CD4-positive, alpha-beta T cell treated with Interleukin-2 at 100 ng/mL for 4 hours (primary cell): ENCODE measurements around the gene ZNF576.
A peak's percentile ranks its signal among the peaks of the same experiment; 100 is the strongest.
"Not testable (repeated sequence)": the region's sequence is repeated elsewhere in the genome, so short reads cannot be mapped to it uniquely, and the experiment has no call there.

Experiments used
- DNase-seq: peaks from one replicate; pipeline ENCODE4 v3.0.0-alpha.2; 2020; ENCODE audit warnings: low spot score

Gene ZNF576, protein sequence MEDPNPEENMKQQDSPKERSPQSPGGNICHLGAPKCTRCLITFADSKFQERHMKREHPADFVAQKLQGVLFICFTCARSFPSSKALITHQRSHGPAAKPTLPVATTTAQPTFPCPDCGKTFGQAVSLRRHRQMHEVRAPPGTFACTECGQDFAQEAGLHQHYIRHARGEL

DNA sequence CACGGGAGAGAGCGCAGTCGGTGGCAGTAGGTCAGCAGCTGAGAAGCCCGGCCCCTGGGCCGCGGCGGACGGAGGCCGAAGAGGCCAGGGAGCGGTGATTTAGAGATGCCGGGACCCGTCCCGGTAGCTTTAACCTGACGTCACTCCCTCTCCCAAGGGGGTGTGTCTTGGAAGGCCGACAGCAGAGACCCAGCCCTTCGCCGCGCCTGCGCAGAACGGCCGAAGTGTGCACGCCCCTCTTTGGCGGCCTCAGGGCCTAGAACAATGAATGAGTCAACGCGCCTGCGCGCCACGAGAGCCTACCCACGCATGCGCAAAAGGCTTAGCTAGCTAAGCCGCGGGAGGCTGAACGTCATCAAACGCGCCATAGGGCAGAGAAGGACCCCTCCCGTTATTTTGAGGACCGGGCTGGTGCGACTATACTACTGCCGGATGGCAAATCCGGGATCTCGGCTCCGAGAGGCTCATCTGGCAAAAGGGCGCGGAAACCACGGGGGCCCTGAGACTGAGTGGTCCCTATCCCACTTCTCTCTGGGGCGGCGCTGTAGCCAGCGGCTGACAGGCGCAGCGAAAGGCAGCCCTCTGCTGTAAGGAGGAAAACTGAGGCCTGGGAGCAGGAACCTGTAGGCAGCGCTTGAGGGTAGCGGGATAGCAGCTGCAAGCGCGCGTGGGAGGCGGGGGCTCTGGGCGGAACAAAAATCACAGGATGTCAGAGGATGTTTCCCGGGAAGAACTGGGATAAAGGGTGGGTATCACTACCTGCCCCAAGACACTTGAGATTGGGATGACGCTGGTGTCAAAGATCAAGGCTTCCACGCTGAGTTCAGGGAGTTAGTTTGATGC is at the start of gene ZNF576, which contains the start of gene IRGQ:
TSS of gene ZNF576 (plus strand) at position 597 of the 843 bp plus-strand sequence. CDS start 514 bp downstream, outside the sequence.
TSS of gene IRGQ (minus strand) at position 136 of the 843 bp plus-strand sequence. CDS start 796 bp downstream, outside the sequence.
- peak; percentile 100 for DNase-seq

DNA sequence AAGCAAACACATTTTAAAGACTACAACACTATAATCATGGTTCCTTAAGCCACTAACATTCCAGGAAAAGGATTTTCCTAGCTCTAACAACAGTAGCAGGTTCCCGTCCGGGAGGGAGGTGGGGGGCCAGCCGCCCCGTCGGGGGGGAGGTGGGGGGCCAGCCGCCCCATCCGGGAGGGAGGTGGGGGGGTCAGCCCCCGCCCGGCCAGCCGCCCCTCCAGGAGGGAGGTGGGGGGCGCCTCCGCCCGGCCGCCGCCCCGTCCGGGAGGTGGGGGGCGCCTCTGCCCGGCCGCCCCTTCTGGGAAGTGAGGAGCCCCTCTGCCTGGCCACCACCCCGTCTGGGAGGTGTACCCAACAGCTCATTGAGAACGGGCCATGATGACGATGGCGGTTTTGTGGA is 48.5 kb upstream of the ZNF576 start:
- DNase-seq: not testable (repeated sequence)

DNA sequence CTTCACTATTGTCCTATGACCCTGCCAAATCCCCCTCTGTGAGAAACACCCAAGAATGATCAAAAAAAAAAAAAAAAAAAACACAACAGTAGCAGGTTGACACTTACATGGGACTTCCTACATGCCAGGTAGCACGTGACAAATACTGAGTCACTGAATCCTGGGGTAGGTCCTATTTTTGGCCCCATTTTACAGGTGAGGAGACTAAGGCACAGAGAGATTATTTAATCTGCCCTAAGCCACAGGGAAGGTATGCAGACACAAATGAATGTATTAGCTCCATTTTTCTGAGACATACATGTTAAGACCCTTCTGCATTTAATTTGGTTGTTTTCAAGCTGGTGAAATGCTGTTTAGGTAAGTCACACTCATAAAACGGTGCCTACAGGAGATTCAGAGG is 47.7 kb upstream of the ZNF576 start:
- no peak for DNase-seq

DNA sequence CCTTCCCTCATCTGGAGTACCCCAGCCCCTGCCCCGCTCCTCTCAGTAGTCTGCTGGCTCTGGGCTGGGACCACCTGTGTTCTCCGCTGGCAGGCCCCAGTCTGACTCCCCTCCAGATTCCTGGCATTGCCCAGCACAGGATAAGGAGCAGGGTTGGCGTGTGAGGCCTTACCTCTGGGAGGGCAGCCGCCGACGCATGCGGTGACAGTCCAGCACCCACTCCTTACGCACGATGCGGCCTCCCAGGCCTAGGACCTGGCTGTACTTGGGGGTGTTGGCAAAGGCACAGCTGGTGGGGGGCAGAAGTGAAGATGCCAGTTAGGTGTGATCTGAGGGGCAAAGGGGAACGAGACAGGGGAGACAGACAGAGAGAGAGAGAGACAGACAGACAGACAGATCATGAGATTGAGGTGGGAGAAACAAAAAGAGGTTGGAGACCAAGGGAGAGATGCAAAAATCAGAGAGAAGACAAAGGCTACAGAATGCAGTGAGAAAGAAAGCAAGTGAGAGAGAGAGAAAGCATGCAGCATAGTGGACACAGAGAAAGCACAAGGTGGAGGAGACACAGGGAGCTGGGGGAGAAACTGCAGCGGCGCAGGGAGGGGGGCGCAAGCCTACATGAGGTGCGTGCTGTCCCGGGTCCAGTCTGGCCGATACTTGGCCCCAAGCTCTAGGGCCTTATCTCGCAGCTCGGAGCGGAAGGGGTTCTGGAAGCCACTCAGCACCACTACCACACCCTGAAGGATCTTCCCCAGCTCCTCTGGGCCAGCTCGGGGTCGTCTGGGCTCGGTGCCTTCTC is 44.8 kb upstream of the ZNF576 start:
- DNase-seq: no peak

DNA sequence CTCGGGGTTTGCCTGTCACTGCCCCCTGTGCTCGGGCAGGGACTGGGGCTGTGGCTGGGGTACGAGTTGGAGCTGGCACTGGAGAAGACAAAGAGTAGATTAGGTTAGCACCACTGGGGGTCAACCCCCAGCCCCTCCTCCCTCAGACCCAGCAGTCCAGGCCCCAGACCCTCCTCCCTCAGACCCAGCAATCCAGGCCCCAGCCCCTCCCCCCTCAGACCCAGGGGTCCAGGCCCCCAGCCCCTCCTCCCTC is 44.3 kb upstream of the ZNF576 start:
- no peak for DNase-seq

DNA sequence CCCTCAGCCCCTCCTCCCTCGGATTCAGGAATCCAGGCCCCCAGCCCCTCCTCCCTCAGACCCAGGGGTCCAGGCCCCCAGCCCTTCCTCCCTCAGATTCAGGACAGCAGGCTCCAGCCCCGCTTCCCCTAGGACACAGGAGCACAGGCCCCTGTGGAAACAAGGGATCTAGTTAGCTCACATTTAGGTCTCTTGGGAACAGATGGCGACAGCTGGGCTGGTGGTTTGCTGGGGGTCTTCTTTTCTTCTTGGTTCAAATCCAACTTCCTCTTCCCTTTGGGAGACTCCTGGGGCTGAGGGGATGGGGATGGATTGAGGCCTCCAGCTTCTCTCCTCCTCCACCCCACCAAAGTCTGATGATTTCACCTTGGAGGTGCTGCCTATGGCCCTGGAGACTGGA is 43.8 kb upstream of the ZNF576 start:
- DNase-seq: no peak

DNA sequence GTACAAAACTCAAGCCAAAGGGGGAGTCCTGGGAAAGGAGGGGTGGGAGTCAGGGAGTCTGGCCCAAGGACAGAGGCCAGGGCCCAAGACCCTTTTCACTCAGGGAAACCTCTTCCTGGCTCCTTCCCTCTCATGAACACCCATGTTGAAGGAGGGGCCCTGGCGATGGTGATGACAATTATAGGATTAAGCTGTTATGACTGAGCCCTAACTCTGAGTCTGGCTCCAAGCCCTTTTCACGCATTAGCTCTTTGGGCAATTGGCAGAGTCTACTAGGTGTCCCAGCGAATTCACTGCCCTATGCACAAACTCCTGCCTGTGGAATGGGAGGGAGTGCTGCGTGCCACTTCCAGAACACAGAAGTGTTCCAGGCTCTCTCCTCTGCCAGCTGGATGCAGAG is 42.7 kb upstream of the ZNF576 start:
- DNase-seq: no peak

DNA sequence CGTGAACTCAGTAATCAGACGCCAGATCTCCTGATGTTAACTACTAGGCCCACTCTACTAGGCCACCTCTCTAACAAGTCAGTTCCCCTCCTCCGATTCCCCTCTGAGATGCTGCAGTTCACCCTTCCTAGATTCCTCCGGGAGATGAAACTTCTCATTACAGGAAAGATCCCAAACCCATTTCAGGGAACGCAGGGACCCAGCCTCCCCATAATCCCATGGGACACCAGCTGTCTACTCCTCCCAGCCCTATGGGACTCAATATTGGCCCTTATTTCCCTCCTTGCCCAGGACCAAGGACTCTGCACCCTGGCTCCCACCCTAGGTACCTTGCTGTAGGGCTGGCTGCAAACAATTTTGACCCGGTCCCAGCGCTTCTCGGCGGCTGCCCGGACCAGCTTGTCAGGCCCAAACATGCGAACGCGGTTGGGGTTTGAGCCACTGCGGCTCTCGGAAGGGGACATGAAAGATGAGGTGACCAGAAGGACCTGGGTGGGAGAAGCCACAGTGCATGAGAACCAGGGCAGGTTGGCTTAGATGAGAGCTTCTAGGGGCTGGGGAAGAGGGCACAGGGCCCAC is 42.0 kb upstream of the ZNF576 start:
- no peak for DNase-seq

DNA sequence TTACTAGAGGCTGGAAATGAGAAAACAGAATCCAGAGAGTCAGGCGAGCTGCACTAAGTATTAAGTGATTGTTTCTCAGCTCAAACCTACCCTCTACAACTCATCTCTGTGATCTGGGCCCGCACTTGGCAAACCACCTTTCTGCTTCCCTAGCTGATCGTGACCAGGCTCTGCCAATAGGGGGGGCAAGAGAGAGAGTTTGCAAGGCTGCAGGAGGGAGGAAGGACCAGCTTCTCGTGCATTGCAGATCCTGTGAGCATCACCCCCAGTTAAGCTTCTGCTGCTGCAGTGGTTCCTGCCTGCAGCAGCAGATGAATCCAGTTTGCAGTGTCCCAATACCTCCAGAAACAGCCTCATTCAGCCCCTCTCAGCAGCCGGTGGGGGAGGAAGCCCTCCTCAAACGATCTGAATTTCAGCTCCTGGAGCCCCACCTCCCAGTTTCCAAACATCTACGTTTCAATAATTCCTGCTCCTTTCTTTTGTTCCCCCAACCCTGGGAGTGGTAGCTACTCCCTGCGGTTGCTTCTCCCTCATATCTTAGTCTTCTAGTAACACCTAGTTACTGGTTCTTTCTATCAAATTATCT is 41.1 kb upstream of the ZNF576 start:
- peak; percentile 91 for DNase-seq

DNA sequence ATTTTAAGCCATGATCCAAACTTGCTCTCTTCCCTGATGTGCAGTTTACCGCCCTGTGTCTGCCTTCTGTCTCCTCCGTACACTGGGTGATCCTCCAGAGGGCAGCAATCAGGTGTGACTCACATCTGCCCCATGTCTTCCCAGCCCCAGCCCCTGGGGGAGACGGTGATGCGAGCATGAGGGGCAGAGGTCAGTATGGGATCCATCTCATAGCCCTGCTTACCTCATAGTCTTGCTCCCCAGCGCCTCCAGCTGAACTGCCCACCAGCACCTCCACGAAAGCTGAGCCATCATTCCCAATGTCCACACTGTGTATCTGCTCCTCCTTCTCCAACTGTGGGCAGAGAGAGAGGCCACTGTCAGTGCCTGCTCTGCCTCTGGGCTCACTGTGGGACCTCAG is 35.7 kb upstream of the ZNF576 start:
- DNase-seq: no peak

DNA sequence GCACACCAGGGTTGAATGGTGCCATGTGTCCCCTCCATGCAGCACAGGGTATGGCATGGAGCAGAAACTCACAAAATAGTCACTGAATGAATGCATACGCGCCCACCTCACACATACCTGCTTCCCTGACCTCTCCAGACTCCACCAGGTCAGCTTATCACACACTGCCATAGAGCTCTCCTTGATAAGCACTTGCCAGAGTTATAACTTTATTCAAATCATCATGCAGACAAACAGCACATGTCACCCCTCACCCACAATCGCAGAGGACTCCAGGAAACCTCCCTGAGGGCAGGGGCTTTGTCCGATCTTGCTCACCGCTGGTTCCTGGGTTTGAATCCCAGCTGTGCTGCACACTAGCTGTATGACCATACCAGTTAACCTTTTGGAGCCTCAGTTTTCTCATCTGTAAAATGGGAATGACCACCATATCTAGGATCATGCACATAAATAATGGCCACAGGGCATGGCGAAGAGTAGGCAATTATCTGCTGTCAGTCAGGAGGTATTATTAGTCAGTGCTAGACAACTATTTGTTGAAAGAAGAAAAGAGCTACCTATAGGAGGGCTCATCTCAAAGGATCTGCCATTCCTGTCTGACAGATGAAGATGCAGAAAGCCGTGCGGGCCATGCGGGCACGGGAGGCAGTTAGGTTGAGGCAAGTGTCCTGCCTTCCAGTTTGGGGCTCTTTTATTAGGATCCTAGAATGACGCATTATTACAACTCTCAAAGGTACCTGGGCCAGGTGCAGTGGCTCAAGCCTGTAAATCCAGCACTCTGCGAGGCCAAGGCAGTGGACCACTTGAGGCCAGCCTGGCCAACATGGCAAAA is 35.0 kb upstream of the ZNF576 start:
- no peak for DNase-seq

DNA sequence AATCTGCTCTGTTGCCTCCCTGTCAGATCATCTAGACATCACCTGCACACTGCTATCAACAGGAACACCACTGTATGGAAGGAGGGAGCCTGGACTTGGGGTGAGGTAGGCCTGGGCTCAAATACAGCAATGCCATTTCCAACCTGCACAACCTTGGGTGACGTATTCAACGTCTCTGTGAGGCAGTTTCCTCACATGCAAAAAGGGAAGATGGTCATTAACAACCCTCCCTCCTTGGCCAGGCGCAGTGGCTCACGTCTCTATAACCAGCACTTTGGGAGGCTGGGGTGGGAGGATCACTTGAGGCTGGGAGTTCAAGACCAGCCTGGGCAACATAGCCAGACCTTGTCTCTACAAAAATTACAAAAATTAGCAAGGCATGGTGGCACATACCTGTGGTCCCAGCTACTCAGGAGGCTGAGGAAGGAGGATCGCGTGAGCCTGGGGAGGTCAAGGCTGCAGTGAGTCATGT is 34.1 kb upstream of the ZNF576 start:
- no peak for DNase-seq

DNA sequence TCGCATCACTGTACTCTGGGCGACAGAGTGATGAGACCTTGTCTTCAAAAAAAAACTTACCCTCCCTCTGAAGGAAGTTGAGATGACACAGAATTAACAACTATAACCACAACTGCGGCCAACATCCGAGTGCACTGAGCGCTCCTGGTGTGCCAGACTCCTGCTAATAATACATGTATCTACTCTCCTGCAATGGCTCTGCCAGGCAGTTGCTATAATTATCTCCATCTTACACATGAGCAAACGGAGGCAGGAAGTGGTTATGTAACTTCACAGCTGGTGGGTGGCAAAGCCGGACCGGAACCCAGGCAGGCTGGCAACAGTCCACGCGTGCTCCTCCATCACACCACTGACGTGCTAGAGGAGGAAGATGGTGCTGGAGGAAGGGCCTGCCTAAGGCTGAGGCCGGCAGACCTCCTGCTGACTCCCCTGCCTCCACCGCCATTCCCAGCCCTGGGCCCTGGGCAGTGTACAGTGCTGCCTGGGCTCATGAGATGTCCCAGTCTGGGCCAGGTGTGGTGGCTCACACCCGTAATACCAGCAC is 33.6 kb upstream of the ZNF576 start:
- peak; percentile 91 for DNase-seq

DNA sequence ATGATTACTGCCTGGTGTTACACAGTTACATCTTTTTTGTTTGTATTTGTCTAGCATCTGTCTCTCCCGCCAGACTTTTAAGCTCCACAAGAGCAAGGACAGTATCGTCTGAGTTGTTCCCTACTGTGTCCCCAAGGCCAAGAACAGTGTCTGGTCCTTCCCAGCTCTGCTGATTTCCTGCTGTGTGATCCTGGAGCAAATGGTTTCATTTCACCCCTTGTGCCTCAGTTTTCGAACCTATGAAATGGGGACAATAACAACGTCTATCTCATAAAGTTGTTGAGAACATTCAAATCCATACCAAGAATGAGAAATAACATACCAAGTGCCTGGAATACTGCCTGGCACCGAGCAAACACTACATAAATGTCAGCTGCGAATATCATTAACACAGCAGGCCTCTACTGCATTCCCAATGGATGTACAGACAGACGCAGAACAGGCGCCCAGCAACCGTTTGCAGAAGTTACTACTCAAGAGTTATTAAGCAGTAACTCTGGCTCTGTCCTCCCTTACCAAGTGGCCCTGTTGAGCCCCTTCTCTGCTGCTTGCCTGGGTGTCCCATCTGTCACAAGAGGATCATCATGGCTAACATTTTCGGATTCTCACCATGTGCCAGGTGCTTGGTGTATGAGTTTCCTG is 32.5 kb upstream of the ZNF576 start:
- DNase-seq: no peak

DNA sequence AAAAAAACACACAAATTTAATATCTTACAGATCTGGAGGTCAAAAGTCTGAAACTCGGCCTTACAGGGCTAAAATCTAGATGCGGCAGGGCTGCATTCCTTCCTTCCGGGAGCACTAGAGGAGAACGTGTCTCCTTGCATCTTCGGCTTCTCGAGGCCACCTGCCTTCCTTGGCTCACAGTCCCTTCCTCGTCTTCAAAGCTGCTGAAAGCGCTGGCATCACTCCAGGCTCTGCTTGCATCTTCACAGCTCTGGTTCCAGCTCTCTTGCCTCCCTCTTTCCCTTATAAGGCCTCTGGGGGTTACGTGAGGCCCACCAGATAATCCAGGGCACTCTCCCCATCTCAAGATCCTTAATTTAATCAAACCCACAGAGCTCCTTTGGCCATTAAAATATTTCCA is 31.6 kb upstream of the ZNF576 start:
- no peak for DNase-seq

DNA sequence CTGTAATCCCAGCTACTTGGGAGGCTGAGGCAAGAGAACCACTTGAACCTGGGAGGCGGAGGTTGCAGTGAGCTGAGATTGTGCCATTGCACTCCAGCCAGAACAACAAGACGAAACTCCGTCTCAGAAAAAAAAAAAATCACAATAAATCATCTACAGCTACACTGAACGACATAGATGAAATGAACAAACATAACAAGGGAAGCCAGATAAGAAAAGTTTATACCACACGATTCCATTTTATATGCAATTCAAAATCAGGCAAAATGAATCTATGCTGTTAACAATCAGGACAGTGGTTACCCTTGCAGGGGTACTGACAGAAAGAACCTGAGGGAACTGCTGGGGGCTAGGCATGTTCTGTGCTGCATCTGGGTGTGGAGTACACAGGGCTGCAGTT is 26.7 kb upstream of the ZNF576 start:
- no peak for DNase-seq

DNA sequence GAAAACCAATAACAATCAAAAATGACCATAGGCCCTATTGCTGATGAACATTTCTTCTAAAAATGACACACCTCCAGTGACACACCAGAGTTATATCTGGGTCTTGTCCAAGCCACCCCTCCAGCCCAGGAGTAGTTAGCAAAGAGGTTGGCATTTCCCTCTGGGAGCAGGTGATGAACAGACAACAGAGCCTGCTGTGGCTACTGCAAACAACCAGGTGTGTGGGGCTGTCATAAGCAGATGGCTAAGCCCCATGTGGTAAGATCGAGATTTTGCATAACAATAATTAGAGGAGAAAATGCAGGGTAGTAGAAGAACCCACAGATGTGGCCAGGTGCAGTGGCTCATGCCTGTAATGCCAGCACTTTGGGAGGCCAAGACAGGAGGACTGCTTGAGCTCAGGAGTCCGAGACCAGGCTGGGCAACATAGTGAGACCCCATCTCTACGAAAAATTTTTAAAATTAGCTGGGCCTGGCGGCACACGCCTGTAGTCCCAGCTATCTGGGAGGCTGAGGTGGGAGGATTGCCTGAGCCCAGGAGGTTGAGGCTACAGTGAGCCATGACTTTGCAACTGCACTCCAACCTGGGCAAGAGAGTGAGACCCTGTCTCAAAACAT is 26.1 kb upstream of the ZNF576 start:
- no peak for DNase-seq

DNA sequence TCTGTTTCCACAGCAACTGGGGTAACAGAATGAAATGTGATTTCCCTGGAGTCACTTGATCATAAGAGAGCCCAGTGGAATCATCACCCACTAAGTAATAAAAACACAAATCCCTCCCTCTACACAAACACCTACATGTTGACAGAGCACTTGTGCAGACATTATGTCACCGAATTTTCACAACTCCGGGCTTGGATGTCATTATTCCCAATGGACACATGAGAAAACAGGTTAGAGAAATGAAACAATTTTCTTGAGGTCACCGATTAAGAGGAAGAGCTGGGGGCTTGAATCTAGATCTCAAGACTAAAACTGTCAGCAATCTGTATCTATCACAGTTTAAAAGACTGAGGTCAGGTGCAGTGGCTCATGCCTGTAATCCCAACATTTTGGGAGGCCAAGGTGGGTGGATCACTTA is 24.2 kb upstream of the ZNF576 start:
- DNase-seq: no peak

DNA sequence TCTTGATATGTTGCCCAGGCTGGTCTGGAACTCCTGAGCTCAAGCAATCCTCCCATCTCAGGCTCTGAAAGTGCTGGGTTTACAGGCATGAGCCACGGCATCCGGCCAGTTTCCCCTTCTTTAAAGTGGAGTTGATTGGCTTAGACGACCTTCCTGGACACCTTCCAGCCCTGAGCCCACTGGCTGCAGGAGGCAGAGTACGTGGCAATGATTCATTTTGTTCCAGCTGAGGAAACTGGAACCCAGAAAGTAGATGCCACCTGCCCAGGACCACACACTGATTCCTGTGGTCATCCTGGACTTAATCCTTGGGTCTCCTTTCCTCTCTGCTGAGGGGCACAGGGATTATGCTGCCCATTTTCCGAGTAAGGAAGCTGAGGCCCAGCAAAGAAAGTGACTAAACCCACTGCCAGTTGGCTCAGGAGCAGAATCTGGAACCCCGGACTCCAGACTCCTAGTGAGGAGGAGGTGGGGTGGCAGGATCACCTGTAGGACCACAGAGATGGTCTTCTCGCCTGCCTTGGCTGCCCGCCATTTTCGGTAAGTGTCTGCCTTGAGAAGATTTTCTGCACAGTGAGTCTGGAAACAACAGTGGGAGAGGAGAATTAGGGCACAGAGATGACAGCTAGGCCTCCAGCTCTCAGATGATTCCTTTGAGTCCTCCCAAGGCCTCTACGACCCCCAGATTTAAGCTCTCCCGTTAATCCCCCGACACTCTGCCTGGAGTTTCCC is 21.8 kb upstream of the ZNF576 start:
- DNase-seq: no peak
